ENCODE data around the gene SORCS1. TPM values are rescaled to one million over a fixed set of nuclear protein-coding genes. Genes with fewer than 3 reads are reported as not detected.

SORCS1 gene
- total and polyA plus RNA-seq, 2 donors from 2014 or later = 0.76 to 2.4 TPM

DNA sequence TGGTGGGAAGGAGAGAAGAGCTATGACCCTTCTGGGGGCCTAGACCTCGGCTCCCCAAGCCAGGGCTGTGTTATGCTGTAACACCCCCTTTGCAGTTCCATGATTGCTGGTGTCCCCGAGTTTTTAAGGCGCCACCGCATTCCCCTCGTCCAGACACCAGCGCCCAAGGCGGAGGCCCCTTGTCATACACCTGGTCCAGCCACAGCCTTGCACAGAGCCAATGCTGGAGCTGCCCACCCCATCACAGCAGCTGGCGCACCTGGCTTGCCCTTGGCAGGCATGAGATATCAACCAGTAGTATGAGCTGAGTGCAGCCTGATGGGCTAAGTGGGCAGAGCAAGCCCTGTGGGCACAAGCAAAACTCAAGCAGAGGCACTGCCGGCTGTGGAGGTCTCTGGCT, 209.4 kb downstream of the SORCS1 start:
- DNase-seq (no peak), FAIRE-seq (no peak)
- Histone ChIP-seq H3K4me3 (ENCODE audit: low read length in 3 of 3) (no peak overlapping the region), H3K27me3 (ENCODE audit: control insufficient read depth, insufficient read depth, low read length) (no peaks in the 10 kb centered on the region), H3K27ac (ENCODE audit: low read depth in 2 of 2, low read length in 2 of 2) (no peak overlapping the region), H3K36me3 (ENCODE audit: control insufficient read depth in 2 of 3, insufficient read depth in 3 of 3, low read length in 3 of 3) (no peaks in the 10 kb centered on the region), H3K9ac (ENCODE audit: low read length in 3 of 3) (no peak overlapping the region), H3K4me1 (ENCODE audit: control insufficient read depth in 2 of 3, insufficient read depth in 2 of 3, low read depth in 1 of 3, low read length in 3 of 3) (peaks cover 0 to 20% (median 0%) of the 10 kb centered on the region in 3 donors), H3K9me3 (ENCODE audit: control insufficient read depth in 2 of 3, insufficient read depth in 1 of 3, low read length in 3 of 3) (no peaks in the 10 kb centered on the region)
- intact Hi-C loops (cut with DNase I) = no loop called here
- TF ChIP-seq CTCF (IDR thresholded peaks at IDR 0.05; ENCODE audit: borderline replicate concordance, extremely low read depth, insufficient read depth) = no peak

GRCh38 chr10:106952033-106952432, 212.5 kb downstream of the SORCS1 start:
- Histone ChIP-seq H3K9ac (ENCODE audit: low read length in 3 of 3) (no peak overlapping the region), H3K4me3 (ENCODE audit: low read length in 3 of 3) (no peak overlapping the region), H3K4me1 (ENCODE audit: control insufficient read depth in 2 of 3, insufficient read depth in 2 of 3, low read depth in 1 of 3, low read length in 3 of 3) (no peaks in the 10 kb centered on the region), H3K27me3 (ENCODE audit: control insufficient read depth, insufficient read depth, low read length) (no peaks in the 10 kb centered on the region), H3K36me3 (ENCODE audit: control insufficient read depth in 2 of 3, insufficient read depth in 3 of 3, low read length in 3 of 3) (no peaks in the 10 kb centered on the region), H3K27ac (ENCODE audit: low read depth in 2 of 2, low read length in 2 of 2) (no peak overlapping the region), H3K9me3 (ENCODE audit: control insufficient read depth in 2 of 3, insufficient read depth in 1 of 3, low read length in 3 of 3) (no peaks in the 10 kb centered on the region)
- FAIRE-seq (no peak), DNase-seq (no peak)
- TF ChIP-seq CTCF (IDR thresholded peaks at IDR 0.05; ENCODE audit: borderline replicate concordance, extremely low read depth, insufficient read depth) = no peak
- intact Hi-C loops (cut with DNase I) = no loop called here

GRCh38 chr10:106949680-106950478, 214.6 kb downstream of the SORCS1 start:
- Histone ChIP-seq H3K9me3 (ENCODE audit: control insufficient read depth in 2 of 3, insufficient read depth in 1 of 3, low read length in 3 of 3) (no peaks in the 10 kb centered on the region), H3K4me1 (ENCODE audit: control insufficient read depth in 2 of 3, insufficient read depth in 2 of 3, low read depth in 1 of 3, low read length in 3 of 3) (no peaks in the 10 kb centered on the region), H3K9ac (ENCODE audit: low read length in 3 of 3) (no peak overlapping the region), H3K27ac (ENCODE audit: low read depth in 2 of 2, low read length in 2 of 2) (no peak overlapping the region), H3K4me3 (ENCODE audit: low read length in 3 of 3) (no peak overlapping the region), H3K36me3 (ENCODE audit: control insufficient read depth in 2 of 3, insufficient read depth in 3 of 3, low read length in 3 of 3) (no peaks in the 10 kb centered on the region), H3K27me3 (ENCODE audit: control insufficient read depth, insufficient read depth, low read length) (no peaks in the 10 kb centered on the region)
- FAIRE-seq = no peak
- TF ChIP-seq CTCF (IDR thresholded peaks at IDR 0.05; ENCODE audit: borderline replicate concordance, extremely low read depth, insufficient read depth) = no peak
- intact Hi-C loops (cut with DNase I) = no loop called here
- DNase-seq = no peak
